H9 (cell line): ENCODE data around the gene NEMP2. TPM values are rescaled to one million over a fixed set of nuclear protein-coding genes. Genes with fewer than 3 reads are reported as not detected.

Experiments used
- DNase-seq: peaks from one replicate; pipeline ENCODE4 v3.0.0-alpha.2; 2017
- H2AFZ ChIP-seq: one replicate; pipeline ENCODE4 v1.6.1; 2013; ENCODE audit warnings: mild to moderate bottlenecking, low read length, control low read depth, moderate library complexity
- H2AK5ac ChIP-seq: 2 replicates; pipeline ENCODE4 v1.6.1; 2013; ENCODE audit warnings: low read length, control low read depth, mixed read lengths; ENCODE audit not compliant: insufficient read length
- H2BK120ac ChIP-seq: one replicate; pipeline ENCODE4 v1.6.1; 2013; ENCODE audit warnings: low read depth, mild to moderate bottlenecking, low read length, control low read depth, inconsistent platforms; ENCODE audit not compliant: poor library complexity, severe bottlenecking
- H2BK12ac ChIP-seq: 2 replicates; pipeline ENCODE4 v1.6.1; 2013; ENCODE audit warnings: low read length, control low read depth, mixed read lengths, low read depth; ENCODE audit not compliant: insufficient read length
- H2BK15ac ChIP-seq: 2 replicates; pipeline ENCODE4 v1.6.1; 2013; ENCODE audit warnings: low read depth, low read length, control low read depth
- H2BK20ac ChIP-seq: one replicate; pipeline ENCODE4 v1.6.1; 2013; ENCODE audit warnings: low read depth, mild to moderate bottlenecking, low read length, control low read depth, inconsistent platforms; ENCODE audit not compliant: poor library complexity, severe bottlenecking
- H2BK5ac ChIP-seq: 2 replicates; pipeline ENCODE4 v1.6.1; 2013; ENCODE audit warnings: low read length, control low read depth, mixed read lengths; ENCODE audit not compliant: insufficient read length
- H3K14ac ChIP-seq: 2 replicates; pipeline ENCODE4 v1.6.1; 2013; ENCODE audit warnings: low read length, control low read depth; ENCODE audit not compliant: insufficient read depth
- H3K18ac ChIP-seq: 2 replicates; pipeline ENCODE4 v1.6.1; 2013; ENCODE audit warnings: low read depth, mild to moderate bottlenecking, mixed read lengths, low read length, control low read depth; ENCODE audit not compliant: insufficient read length
- H3K23ac ChIP-seq: 2 replicates; pipeline ENCODE4 v1.6.1; 2013; ENCODE audit warnings: low read length, control low read depth, mixed read lengths, low read depth; ENCODE audit not compliant: insufficient read length
- H3K23me2 ChIP-seq: 2 replicates; pipeline ENCODE4 v1.6.1; 2013; ENCODE audit warnings: low read depth, mild to moderate bottlenecking, mixed read lengths, low read length, control low read depth; ENCODE audit not compliant: insufficient read length, poor library complexity, severe bottlenecking
- H3K27ac ChIP-seq: 2 replicates; pipeline ENCODE4 v1.5.1; 2013; ENCODE audit warnings: low read length, control low read depth, mixed read lengths, low read depth; ENCODE audit not compliant: insufficient read length
- H3K27me3 ChIP-seq: 2 replicates; pipeline ENCODE4 v1.6.1; 2013; ENCODE audit warnings: low read length, control low read depth, inconsistent platforms; ENCODE audit not compliant: insufficient read depth
- H3K4ac ChIP-seq: 2 replicates; pipeline ENCODE4 v1.6.1; 2013; ENCODE audit warnings: low read depth, mild to moderate bottlenecking, control low read depth, inconsistent platforms, low read length, moderate library complexity
- H3K4me1 ChIP-seq: 2 replicates; pipeline ENCODE4 v1.6.1; 2013; ENCODE audit warnings: low read length, control low read depth, inconsistent platforms; ENCODE audit not compliant: insufficient read depth
- H3K4me2 ChIP-seq: 2 replicates; pipeline ENCODE4 v1.6.1; 2013; ENCODE audit warnings: low read length, control low read depth, mixed read lengths; ENCODE audit not compliant: insufficient read length, insufficient read depth
- H3K56ac ChIP-seq: 2 replicates; pipeline ENCODE4 v1.6.1; 2013; ENCODE audit warnings: low read depth, mild to moderate bottlenecking, mixed read lengths, low read length, control low read depth; ENCODE audit not compliant: insufficient read length
- H3K79me1 ChIP-seq: 2 replicates; pipeline ENCODE4 v1.6.1; 2013; ENCODE audit warnings: low read depth, mild to moderate bottlenecking, moderate library complexity, low read length, control low read depth, inconsistent platforms; ENCODE audit not compliant: insufficient read depth, poor library complexity, severe bottlenecking
- H3K79me2 ChIP-seq: 2 replicates; pipeline ENCODE4 v1.6.1; 2013; ENCODE audit warnings: low read length, control low read depth, inconsistent platforms; ENCODE audit not compliant: insufficient read depth
- H3K9ac ChIP-seq: 2 replicates; pipeline ENCODE4 v1.6.1; 2013; ENCODE audit warnings: low read length, control low read depth, mixed read lengths; ENCODE audit not compliant: insufficient read length; ENCODE audit errors: extremely low read depth
- H3K9me3 ChIP-seq: one replicate; pipeline ENCODE4 v1.6.1; 2013; ENCODE audit warnings: low read depth, low read length, inconsistent platforms; ENCODE audit not compliant: control insufficient read depth
- H3T11ph ChIP-seq: one replicate; pipeline ENCODE4 v1.6.1; 2013; ENCODE audit warnings: mild to moderate bottlenecking, low read length, control low read depth, inconsistent platforms
- H4K20me1 ChIP-seq: one replicate; pipeline ENCODE4 v1.6.1; 2013; ENCODE audit not compliant: control insufficient read depth, insufficient read length, insufficient read depth
- H4K5ac ChIP-seq: 2 replicates; pipeline ENCODE4 v1.6.1; 2013; ENCODE audit warnings: low read depth, mild to moderate bottlenecking, mixed read lengths, low read length, control low read depth; ENCODE audit not compliant: insufficient read length
- H4K8ac ChIP-seq: replicated peaks from 2 replicates; pipeline ENCODE4 v1.6.1; 2013; ENCODE audit warnings: low read length, control low read depth, mixed read lengths, low read depth; ENCODE audit not compliant: insufficient read length
- H4K91ac ChIP-seq: 2 replicates; pipeline ENCODE4 v1.6.1; 2013; ENCODE audit warnings: low read depth, mild to moderate bottlenecking, moderate library complexity, mixed read lengths, low read length, control low read depth; ENCODE audit not compliant: insufficient read length
- H3K27ac Mint-ChIP-seq, 3 experiments: 2 replicates in 2 of 3; 3 replicates in 1 of 3; pipeline ENCODE4 v1.8.0; 2020 to 2021; ENCODE audit warnings: mixed read lengths in 3 of 3, mild to moderate bottlenecking in 1 of 3, moderate library complexity in 1 of 3
- H3K27me3 Mint-ChIP-seq: 2 replicates; pipeline ENCODE4 v1.8.0; 2021; ENCODE audit warnings: low read depth, mild to moderate bottlenecking, moderate library complexity, mixed read lengths
- H3K36me3 Mint-ChIP-seq, 3 experiments: 2 replicates in 2 of 3; 3 replicates in 1 of 3; pipeline ENCODE4 v1.8.0; 2020 to 2021; ENCODE audit warnings: low read depth in 3 of 3, mixed read lengths in 3 of 3; ENCODE audit not compliant: insufficient read depth in 1 of 3
- H3K4me1 Mint-ChIP-seq, 2 experiments: 2 replicates each; pipeline ENCODE4 v1.8.0; 2020; ENCODE audit warnings: mixed read lengths in 2 of 2
- H3K4me3 Mint-ChIP-seq, 2 experiments: 2 replicates in 1 of 2; 3 replicates in 1 of 2; pipeline ENCODE4 v1.8.0; 2020 to 2021; ENCODE audit warnings: mild to moderate bottlenecking in 2 of 2, mixed read lengths in 2 of 2, moderate library complexity in 1 of 2
- H3K9me3 Mint-ChIP-seq, 2 experiments: 2 replicates in 1 of 2; 3 replicates in 1 of 2; pipeline ENCODE4 v1.8.0; 2020; ENCODE audit warnings: mild to moderate bottlenecking in 2 of 2, mixed read lengths in 2 of 2, moderate library complexity in 1 of 2
- WGBS: extraction: QIAGEN DNeasy Blood & Tissue Kit; methylation state at CpG from one replicate; pipeline ENCODE4 v1.1.7; 2013; ENCODE audit warnings: missing lambda C conversion rate, low lambda C conversion rate, mixed read lengths; ENCODE audit not compliant: insufficient read length; ENCODE audit errors: extremely low coverage; 5-methylcytosine and 5-hydroxymethylcytosine counted together
- total RNA-seq: library from RNA; stranded (reverse); gene quantifications from 2 replicates; pipeline ENCODE4 v1.2.1, GENCODE V29; 2021
- TF ChIP-seq, protein P1 (sequence below): fragments of 200-600 bp; sonication (generic); conservative IDR thresholded peaks from 3 replicates; pipeline ENCODE4 v1.8.0; 2021; ENCODE audit warnings: antibody characterized with exemption, mild to moderate bottlenecking

Gene NEMP2
- total RNA-seq, 1 experiment from 2014 or later, result 5.3 TPM

DNA sequence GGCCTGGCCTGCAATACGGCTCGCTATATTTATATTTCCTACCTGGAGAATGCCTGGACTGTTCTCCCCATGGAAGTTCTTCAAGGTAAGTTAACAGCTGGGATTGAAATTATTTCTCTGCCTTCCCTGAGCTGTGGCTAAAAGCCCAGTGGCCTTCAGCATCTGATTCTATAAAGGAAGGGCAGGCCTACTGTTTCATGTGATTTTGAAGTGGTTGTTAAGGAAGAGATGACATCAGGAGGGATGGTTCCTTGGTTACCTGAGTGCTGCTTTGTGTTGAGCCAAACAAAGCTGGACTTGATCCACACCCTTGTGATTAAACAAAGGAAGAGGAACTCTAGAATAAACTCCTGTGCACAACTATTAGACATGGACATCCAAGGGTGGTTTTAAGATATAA is 64.8 kb downstream of the NEMP2 start:
- WGBS, result no CpG with 5 or more reads among the region's 2 CpGs
- H3K4me2 ChIP-seq, result no peak overlapping the region

More for the DNA sequence above, 64.8 kb downstream of the NEMP2 start:
- H3K27me3 ChIP-seq, result no peaks in the 10 kb centered on the region
- no peak overlapping the region for H2BK12ac ChIP-seq
- H2BK15ac ChIP-seq, result no peak overlapping the region
- H4K20me1 ChIP-seq, result no peaks in the 10 kb centered on the region
- no peak overlapping the region for H3K56ac ChIP-seq
- H3T11ph ChIP-seq, result no peak overlapping the region
- H3K9me3 ChIP-seq, result no peaks in the 10 kb centered on the region
- no peak overlapping the region for H2AFZ ChIP-seq
- no peak overlapping the region for H3K23ac ChIP-seq
- no peak overlapping the region for H2AK5ac ChIP-seq
- no peak overlapping the region for H2BK20ac ChIP-seq
- Mint-ChIP-seq H3K27me3 (peaks cover 3% of the 10 kb centered on the region), H3K4me3 (no peak overlapping the region), H3K36me3 (peaks cover 8 to 23% (median 18%) of the 10 kb centered on the region in 3 experiments), H3K9me3 (peaks cover 13 to 26% of the 10 kb centered on the region in 2 experiments), H3K27ac (no peak overlapping the region), H3K4me1 (peaks cover 5 to 7% of the 10 kb centered on the region in 2 experiments; a peak in 2 of 4 replicates)
- no peaks in the 10 kb centered on the region for H3K79me2 ChIP-seq
- no peak overlapping the region for H3K9ac ChIP-seq
- H3K27ac ChIP-seq, result no peak overlapping the region
- no peaks in the 10 kb centered on the region for H3K4me1 ChIP-seq
- TF ChIP-seq, protein P1, sequence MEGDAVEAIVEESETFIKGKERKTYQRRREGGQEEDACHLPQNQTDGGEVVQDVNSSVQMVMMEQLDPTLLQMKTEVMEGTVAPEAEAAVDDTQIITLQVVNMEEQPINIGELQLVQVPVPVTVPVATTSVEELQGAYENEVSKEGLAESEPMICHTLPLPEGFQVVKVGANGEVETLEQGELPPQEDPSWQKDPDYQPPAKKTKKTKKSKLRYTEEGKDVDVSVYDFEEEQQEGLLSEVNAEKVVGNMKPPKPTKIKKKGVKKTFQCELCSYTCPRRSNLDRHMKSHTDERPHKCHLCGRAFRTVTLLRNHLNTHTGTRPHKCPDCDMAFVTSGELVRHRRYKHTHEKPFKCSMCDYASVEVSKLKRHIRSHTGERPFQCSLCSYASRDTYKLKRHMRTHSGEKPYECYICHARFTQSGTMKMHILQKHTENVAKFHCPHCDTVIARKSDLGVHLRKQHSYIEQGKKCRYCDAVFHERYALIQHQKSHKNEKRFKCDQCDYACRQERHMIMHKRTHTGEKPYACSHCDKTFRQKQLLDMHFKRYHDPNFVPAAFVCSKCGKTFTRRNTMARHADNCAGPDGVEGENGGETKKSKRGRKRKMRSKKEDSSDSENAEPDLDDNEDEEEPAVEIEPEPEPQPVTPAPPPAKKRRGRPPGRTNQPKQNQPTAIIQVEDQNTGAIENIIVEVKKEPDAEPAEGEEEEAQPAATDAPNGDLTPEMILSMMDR, result no peak
- no peak overlapping the region for H2BK120ac ChIP-seq
- H4K8ac ChIP-seq, result no peak overlapping the region
- H3K23me2 ChIP-seq, result no peaks in the 10 kb centered on the region
- no peaks in the 10 kb centered on the region for H3K79me1 ChIP-seq
- no peak overlapping the region for H4K91ac ChIP-seq
- no peak overlapping the region for H3K4ac ChIP-seq
- no peak for DNase-seq
- no peak overlapping the region for H3K14ac ChIP-seq
- H2BK5ac ChIP-seq, result no peak overlapping the region
- no peak overlapping the region for H4K5ac ChIP-seq
- H3K18ac ChIP-seq, result peak overlapping the region; percentile 6
